Measurements from ENCODE around the gene MPHOSPH10.
"Not testable (repeated sequence)": the region's sequence is repeated elsewhere in the genome, so short reads cannot be mapped to it uniquely, and the experiment has no call there.

Gene MPHOSPH10

DNA sequence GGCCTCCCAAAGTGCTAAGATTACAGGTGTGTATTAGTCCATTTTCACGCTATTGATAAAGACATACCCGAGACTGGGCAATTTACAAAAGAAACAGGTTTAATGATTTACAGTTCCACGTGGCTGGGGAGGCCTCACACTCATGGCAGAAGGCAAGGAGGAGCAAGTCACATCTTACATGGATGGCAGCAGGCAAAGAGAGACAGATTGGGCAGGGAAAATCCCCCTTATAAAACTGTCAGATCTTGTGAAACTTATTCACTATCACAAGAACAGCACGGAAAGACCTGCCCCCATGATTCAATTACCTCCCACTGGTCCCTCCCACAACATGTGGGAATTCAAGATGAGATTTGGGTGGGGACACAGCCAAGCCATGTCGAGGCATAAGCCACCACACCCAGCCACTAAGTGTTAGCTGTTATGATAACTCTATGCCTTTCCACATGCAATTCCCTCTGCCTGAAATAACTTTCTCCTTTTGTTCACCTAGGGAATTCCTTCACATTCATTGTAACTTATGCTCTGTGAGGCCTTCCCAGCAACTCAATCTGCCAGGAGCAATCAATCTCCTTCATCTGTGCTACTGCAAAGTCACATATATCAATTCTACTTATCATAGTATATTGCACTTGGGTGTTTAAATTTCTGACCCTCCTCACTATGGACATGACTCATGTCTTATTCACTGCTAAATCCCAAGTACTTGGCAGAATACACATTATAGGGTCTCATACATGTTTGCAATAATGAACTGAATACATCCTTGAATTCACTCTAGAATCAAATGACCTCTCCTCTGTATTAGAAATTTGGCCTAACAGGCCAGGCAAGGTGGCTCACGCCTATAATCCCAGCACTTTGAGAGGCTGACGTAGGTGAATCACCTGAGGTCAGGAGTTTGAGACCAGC, 7.8 kb upstream of the MPHOSPH10 start:
- DNase-seq: no peak

DNA sequence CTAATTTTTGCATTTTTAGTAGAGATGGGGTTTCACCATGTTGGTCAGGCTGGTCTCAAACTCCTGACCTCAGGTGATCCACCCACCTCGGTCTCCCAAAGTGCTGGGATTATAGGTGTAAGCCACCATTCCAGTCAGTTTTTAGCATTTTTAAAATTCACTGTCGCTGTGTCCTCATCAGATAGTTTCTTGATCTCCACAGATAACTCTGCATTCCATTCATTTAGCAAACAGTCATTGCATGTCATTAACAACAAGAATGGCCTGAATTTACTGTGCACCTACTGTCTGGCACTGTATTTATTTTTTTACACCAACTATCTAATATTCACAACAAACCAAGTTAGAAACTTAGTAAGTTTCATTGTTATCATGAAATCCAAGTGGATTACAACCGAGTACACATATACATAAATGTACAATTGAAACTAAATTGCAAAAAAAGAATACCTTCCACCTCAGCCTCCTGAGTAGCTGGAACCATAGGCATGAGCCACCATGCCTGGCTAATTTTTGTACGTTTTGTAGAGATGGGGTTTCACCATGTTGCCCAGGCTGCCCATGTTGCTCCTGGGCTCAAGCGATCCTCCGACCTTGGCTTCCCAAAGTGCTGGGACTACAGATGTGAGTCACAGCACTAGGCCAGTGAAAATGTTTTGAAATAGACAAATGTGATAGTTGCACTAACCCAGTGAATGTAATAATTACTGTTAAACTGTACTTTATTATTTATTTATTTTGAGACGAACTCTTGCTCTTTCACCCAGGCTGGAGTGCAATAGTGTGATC, 4.7 kb upstream of the MPHOSPH10 start:
- no peak for DNase-seq

DNA sequence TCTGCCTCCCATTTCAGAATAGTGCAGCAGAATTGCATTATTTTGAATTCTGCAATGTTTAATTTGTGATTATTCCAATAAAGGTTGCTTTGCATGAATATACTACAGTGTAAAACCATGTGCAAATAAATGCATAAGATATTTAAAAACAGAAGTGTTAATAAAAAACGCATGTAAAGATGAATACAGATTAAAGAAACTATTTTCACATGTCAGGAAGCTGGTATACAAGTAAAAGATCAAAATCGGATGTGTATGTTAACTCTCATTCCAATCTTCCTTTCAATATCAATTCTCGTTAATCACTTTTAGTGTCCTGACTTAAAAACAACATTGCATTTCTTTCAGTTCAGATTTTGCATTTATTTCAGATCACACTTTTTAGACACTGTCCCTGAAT, 3.5 kb upstream of the MPHOSPH10 start:
- DNase-seq: no peak

DNA sequence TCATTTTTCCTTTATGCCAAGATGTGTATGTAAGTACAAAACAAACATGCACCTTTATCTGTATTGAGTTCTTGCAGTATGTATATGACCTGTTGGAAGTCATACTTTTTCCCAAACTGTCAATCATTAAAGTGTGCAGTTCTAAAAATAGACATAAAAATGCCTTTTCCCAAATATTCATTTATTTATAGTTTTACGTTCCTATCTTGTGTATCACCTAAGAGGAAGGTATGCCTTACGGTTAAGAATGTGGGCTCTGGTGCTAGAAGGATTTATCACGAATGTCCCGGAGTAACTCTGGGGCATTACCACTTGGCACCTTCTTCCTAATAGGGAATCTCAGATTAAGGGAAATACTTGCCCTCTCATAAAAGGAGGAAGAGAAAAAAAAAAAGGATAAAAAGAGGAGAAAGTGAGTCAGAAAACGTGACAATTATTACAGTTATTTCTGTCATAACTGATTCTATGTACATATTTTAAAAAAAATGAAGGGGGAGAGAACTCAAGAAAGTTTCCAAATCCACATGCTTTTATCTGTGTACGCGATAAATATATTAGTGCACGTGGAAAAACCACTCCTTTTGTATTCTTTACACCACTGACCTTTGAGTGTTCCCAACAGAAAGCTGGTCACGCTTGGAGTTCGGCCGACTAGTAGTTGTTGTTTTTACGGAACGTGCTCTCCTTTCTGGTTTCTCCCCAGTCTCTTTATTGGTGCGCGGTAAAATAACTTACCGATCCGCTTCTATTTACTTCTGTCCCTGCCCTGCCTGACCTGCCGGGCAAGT, 1.1 kb upstream of the MPHOSPH10 start:
- no peak for DNase-seq

DNA sequence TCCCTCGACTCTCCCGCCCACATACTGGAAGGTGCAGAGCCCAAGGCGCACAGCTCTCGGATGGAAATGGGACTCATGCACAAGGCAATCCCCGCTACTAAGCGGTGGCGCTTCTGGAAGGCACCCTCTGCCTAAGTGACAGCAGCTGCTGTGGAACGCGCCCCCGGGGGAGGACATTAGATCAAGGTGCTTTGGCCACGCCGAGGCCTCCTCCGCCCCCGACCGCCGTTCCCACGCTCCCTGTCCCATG, 607 bp upstream of the MPHOSPH10 start:
- DNase-seq: no peak

DNA sequence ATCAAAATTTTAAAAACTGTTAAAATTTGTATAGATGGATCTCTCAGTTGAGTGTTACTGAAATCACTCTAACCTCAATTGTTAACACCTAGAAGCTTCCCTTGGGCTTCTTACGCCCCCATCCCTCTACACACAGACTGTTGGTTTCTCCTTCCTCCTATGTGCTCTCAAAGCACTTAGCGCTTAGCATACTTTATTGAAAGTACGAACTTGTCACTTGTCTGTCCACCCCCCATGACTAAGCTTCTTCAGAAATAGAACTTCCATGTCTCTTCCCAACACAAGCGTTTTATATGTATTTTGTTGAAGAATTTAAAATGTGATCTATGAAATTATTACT, 441 bp downstream of the MPHOSPH10 start:
- no peak for DNase-seq

DNA sequence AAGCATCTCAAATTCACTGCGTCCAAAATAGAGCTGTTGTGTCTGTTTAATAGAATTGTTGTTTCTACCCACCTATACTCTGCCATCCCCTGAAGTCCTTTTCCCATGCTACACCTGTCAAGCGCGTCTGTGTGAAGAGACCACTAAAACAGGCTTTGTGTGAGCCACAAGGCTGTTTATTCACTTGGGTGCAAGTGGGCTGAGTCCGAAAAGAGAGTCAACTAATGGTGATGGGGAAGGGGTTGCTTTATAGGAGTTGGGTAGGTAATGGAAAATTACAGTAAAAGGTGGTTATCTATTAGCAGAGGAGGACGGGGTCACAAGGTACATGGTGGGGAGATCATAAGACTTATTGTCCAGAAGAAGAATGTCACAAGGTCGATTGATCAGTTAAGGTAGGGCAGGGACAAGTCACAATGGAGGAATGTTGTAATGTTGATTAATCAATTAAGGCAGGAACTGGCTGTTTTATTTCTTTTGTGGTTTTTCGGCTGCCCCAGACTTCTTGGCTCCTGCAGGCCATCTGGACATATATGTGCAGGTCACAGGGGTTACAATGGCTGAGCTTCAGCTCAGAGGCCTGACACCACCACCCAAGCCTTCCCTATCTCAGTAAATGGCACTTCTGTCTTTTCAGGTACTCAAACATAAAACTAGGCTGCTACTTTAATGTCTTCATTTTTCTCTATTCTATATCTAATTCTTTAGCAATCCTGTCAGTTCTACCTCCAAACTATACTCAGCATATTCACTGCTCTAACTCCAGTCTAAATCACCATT, 1.1 kb downstream of the MPHOSPH10 start:
- DNase-seq: not testable (repeated sequence)

DNA sequence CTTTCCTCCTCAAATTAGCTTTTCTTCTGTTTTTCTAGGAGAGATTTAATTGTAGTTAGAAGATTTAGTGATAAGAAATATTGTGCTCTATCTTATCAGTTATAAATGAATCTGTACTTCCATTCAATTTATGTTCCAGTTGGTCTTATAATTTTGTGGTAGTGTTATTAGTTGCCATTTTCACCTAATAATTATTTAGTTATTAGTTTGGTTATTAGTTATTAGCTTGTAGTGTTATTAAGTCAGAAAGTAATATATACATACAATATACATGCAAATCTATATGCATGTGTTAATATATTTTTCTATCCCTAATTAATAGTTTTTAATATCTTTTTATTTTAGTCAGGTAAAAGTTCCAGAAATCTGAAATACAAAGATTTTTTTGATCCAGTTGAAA, 3.2 kb downstream of the MPHOSPH10 start:
- no peak for DNase-seq

DNA sequence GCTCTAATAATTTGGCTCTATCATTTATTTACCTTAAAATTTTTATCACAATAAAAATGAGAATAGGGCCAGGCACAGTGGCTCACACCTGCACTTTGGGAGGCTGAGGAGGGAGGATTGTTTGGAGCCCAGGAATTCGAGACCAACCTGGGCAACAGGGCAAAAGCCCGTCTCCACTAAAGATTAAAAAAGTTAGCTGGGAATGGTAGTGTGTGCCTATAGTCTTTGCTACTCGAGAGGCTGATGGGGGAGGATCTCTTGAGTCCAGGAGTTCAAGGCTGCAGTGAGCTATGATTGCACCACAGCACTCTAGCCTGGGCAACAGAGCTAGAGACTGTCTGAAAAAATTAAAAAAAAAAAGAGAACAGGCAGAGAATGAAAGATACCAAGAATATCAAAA, 5.7 kb downstream of the MPHOSPH10 start:
- DNase-seq: no peak

DNA sequence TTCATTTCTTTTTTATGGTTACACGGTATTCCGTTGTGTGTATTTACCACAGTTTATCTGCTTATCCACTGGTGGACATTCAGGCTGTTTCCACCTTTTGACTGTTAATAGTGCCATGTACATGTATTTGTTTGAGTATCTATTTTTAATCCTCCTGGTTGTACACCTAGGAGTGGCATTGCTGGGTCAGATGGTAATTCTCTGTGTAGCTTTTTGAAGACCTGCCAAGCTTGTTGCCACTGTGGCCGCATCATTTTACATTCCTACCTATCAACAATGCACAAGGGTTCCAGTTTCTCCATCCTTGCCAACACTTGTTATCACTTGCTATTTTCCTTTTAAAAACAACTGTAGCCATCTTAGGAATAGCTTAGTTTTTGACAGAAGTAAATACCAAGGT, 13.3 kb downstream of the MPHOSPH10 start:
- DNase-seq: no peak

DNA sequence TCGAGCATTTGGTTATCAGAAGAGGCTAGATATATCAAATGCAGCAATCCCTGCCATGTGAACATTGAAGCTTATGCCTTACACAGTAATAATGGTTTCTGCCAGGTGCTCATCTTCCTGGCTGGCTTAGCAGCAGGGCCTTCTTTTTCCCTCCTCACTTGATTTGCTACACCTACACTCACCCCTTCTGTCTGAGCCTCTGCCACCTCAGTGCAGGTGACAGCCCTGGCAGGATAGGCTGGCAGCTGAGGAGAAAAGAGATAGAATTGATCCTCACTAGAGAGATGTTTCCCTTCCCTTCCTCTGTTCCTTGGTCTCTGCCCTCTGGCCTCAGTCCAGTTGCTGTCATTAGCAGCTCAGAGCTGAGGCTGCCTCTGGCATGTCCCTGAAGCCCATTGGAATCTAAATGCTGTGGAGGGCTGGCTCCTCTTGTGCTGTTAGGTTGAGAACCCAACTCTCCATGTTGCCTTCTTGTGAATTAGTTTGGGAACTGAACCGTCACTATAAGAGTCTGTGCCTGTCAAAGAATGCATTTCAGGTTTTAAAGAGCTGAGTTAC, 18.2 kb downstream of the MPHOSPH10 start:
- no peak for DNase-seq

DNA sequence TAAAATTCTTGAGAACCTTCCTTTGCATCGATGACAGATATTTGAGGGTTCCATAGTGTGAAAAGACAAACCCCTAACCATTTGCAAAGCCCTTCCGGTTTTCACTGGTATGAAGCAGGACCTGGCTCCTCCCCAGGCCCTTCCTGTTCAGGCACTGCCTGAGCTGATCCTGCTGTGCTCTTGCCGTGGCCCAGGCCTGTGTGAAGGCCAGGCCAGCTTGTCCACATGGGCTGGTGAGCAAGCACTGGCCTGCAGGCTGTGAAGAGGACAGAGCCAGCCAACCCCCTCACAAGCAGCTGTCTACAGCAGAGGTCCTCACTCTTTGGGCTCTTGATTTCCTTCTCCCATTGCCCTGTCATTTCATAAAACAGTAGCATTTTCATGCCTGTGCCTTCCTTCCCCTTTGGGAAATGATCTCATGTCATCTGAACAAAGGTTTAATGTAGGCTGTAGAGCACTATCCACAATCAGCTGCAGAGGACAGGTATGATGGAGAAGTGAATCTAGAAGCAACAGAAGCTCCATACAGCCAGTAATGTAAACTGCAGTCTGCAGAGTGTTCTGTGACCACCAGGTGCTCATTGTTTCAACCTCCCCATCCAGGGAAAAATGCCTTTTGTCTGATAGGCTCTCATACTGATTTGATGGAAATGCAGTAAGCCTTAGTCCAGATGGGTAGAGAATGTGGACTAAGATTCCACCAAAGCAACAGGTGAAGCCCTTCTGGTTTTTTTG, 19.8 kb downstream of the MPHOSPH10 start:
- DNase-seq: no peak

DNA sequence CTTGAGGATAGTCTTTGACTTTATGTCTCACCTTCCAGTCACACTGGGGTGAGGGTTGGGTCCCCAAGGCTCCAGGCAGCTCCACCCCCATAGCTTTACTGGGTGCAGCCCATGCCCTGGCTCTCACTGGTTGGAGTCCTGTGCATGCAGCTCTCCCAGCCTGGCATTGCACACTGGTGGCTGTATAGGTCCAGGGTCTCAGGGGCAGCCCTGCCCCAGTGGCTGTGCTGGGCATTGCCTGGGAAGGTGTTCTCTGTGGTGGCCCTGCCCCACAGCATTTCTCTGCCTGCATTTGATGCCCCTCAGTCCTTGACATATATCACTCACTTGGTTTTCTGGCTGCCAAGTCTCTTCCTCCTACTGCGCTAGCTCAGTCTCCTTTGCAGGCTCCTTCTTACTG, 21.2 kb downstream of the MPHOSPH10 start:
- DNase-seq: no peak

DNA sequence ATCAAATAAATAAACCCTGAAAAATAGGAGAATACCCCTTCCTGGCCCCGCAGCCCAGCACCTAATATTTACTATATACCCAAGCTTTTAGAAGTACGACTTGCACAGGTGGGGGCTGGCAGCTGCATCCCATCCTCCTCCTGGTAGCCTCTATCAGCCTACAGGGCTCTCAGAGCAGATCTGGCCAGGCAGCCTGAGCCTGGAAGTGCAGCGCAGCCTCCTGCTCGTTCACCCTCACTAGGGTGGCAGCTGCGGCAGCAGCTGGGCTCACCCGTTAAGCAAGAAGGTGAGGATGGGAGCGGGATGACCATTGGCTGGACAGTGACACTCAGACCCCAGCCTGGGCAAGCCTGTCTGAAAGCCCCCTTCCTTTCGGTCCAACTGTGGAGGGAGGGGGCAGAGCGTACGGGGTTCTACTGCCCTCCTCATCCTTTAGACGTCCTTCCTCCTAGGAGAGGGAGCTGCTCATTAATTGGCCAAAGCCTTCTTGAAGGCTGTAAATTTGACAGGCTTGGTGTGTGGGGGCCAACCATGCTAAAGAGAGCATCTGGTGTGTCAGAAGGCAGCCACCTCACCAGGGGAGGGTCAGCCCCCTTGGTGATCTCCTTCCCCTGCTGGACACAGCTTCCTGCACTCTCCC, 23.3 kb downstream of the MPHOSPH10 start:
- no peak for DNase-seq

DNA sequence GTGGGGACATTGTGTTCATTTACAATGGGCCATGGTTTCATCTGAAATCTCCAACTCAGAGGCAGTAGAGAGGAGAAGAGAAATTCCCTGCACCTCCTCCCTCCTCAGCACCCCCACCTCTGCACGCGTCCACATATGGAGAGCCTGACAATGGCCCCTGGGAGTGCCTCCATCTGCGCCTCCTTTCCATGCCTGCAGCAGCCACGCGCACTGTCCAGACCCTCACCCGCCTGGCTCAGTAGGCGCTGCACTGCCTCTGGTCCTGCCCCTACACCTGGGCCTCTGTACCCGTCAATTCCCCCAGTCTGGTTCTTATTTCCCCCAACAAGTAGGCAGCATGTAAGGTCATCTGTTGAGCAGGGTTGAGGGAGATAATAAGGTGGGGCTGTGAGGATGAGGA, 23.8 kb downstream of the MPHOSPH10 start:
- no peak for DNase-seq

DNA sequence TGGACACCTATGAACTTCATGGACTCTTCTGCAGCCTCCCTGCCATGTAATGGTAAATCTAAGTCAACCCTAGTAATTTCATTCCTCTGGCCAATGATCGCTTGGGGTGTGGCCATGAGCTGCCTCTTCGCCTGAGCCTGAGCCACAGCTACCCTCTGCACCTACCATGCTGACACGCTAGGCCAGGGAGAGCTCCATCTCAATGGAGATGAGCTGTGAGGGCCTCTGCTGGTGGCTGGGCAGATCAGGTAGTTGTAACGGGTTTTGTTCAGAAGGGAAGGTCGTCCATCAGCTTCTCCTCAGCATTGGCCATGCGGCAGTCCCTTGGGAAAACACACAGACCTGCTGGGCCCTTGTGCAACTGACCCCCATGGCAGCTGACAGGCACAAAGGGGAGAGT, 24.4 kb downstream of the MPHOSPH10 start:
- peak; percentile 8 for DNase-seq

DNA sequence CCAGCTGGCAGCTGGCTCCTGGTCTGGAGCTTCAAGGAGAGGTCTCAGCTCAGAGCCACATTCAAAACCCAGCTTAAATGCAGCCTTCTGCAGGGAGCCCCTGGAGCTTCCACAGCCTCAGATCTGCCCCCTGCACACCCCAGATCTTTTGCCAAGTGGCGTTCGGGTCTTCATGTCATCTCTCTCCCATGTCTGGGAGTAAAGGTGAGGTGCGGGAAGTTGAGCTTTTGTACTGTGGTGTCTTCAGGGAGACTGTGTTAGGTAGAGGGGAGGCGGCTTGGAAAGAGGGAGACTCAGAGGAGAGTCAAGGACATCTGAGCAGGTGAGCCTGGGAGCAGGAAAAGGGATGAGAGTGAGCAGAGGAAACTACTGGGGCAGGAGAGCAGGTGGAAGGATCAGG, 25.4 kb downstream of the MPHOSPH10 start:
- no peak for DNase-seq

DNA sequence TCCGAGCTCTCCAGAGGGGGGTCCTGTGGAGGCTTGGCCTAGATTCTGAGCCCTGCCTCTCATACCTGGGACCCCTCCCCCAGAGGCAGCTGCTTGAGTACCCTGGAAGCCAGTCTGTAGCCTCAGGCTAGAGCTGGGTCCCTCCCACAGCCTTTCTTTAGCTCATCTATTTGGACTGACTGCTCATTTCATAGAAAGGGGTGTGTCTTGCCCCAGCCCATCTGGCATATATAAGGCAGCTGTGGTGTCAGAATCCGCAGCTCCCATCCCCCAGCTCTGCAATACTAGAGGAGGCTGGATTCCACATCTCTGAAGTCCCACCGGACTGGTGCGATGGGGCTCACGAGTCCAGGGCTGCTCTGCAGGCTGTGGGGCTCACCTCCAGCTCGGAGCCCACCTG, 26.1 kb downstream of the MPHOSPH10 start:
- DNase-seq: no peak

DNA sequence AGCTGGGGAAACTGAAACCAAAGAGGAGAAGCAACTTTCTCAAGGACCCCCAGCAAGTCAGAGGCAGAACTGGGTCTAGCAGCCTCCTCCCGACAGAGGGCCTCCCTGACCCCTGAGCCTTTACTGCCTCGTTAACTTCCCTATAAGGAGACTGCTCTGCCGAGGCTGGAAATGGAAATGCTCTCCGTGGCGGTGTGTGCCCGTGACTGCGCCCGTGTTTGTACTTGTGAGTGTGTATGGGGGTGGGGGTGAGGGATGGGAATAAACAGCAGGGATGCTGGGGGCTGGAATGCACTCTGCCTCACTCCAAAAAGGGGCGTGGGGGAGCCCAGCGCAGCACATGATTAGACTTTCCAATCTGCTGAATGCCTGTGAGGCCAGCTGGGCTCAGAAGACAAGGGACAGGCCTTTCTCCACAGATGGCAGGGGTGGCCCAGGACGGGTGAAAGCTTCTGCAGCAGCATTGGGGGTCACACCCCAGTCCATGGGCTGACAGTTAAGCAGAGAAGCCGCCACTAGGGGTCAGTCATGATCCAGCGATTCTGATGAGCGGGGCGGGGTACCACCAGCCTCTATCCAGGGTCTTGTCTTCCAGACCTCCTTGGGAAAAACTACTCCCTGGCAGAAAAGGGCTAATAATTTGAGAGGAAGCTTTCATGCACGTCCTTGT, 26.8 kb downstream of the MPHOSPH10 start:
- DNase-seq: peak; percentile 46

DNA sequence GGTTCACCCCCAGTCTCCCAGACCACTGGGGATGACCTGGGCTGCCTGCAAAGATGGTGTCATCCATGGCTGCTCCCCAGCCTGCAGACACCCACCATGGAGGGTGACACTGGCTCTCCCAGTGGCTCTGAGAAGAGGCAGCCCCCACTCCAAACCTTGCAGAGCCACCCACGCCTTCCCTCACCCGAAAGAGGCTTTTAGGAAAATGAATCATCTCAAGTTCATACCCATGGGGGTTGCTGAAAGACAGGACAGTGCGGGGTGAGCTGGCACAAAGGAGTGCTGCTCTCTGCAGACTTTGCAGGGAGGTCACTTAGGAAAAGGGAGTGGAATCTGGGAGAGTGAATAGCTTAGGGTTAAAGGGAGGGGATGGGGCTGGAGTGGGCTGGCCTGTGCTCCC, 36.4 kb downstream of the MPHOSPH10 start:
- DNase-seq: no peak

DNA sequence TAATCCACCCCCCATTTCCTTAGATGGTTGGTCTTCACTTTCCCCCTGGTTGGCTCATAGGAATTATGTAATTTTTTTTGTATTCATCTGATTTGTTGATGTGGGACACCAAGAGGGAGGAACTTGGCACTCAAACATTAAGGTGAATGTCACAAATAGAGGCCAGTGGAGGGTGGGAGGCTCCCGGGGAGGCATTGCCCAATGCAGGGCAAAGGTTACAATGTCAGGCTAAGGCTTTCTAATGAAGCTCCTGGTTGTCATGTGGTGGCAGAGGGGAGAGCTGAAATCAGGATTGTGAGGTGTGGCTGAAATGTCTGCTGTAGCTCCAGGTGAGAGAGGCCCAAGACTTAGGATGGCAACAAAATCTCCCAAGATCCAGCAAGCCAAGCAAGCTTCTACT, 42.7 kb downstream of the MPHOSPH10 start:
- DNase-seq: no peak
